Gastroesophageal sphincter (tissue), 4 donors: Measurements from ENCODE around the gene RNPS1. TPM values are rescaled to one million over a fixed set of nuclear protein-coding genes. Genes with fewer than 3 reads are reported as not detected.
"Not testable (repeated sequence)": the region's sequence is repeated elsewhere in the genome, so short reads cannot be mapped to it uniquely, and the experiment has no call there.

Source experiments
- ATAC-seq: fragments of 150-250 bp; one replicate; pipeline ENCODE4 v1.9.1; 2016; ENCODE audit warnings: mild to moderate bottlenecking, moderate library complexity
- H3K27ac ChIP-seq, 4 donors: fragments of 200-600 bp; sonication (generic) in 3 of 4; 1 replicate in 3 of 4; 2 replicates in 1 of 4; pipeline ENCODE4 v1.5.1; 2016 to 2019
- H3K27me3 ChIP-seq: fragments of 200-600 bp; sonication (generic); one replicate; pipeline ENCODE4 v1.5.1; 2019
- H3K36me3 ChIP-seq, 2 donors: fragments of 200-600 bp; sonication (generic); one replicate each; pipeline ENCODE4 v1.5.1; 2019; ENCODE audit warnings: control low read depth in 1 of 2
- H3K4me1 ChIP-seq, 3 donors: fragments of 200-600 bp; sonication (generic); 1 replicate in 2 of 3; 2 replicates in 1 of 3; pipeline ENCODE4 v1.5.1; 2016 to 2019; ENCODE audit warnings: control low read depth in 2 of 3
- H3K4me3 ChIP-seq, 2 donors: fragments of 200-600 bp; sonication (generic); one replicate each; pipeline ENCODE4 v1.5.1; 2019; ENCODE audit warnings: mild to moderate bottlenecking in 1 of 2, moderate library complexity in 1 of 2
- H3K9me3 ChIP-seq, 3 donors: fragments of 200-600 bp; sonication (generic); one replicate each; pipeline ENCODE4 v1.5.1; 2017 to 2019; ENCODE audit warnings: control low read depth in 2 of 3
- CTCF ChIP-seq, 4 experiments: fragments of 200-600 bp in 2 of 4; fragments of 450-650 bp in 2 of 4; sonication (generic) in 1 of 4; IDR thresholded peaks; one replicate each; pipeline ENCODE4 v1.5.1; 2017 to 2019; ENCODE audit warnings: antibody characterized with exemption in 4 of 4, mild to moderate bottlenecking in 2 of 4, moderate library complexity in 2 of 4
- EP300 ChIP-seq: sonication (generic); formaldehyde crosslinking; IDR thresholded peaks from one replicate; pipeline ENCODE4 v1.6.1; 2017; ENCODE audit warnings: antibody characterized with exemption, mild to moderate bottlenecking
- POLR2A ChIP-seq, 2 donors: fragments of 450-650 bp; IDR thresholded peaks; one replicate each; pipeline ENCODE4 v1.6.1; 2017; ENCODE audit warnings: antibody characterized with exemption in 2 of 2, mild to moderate bottlenecking in 2 of 2, moderate library complexity in 1 of 2
- POLR2AphosphoS5 ChIP-seq: sonication (generic); formaldehyde crosslinking; IDR thresholded peaks from one replicate; pipeline ENCODE4 v1.6.1; 2017; ENCODE audit warnings: antibody characterized with exemption
- WGBS, 2 donors: methylation state at CpG; one replicate each; pipeline ENCODE4 v1.1.5; 2018; ENCODE audit warnings: low coverage in 1 of 2; 5-methylcytosine and 5-hydroxymethylcytosine counted together
- total RNA-seq, 4 donors: library from RNA; depleted of rRNA; stranded (reverse); fragments of >200 nt; gene quantifications; one replicate each; pipeline ENCODE4 v1.1.0, GENCODE V29; 2016

Gene RNPS1
- total RNA-seq, 4 donors from 2014 or later, result 117 to 171 (median 128) TPM

- no peak for ATAC-seq
- Histone ChIP-seq H3K4me1 (peaks cover 0 to 12% (median 0%) of the 10 kb centered on the region in 3 donors), H3K4me3 (no peak overlapping the region), H3K27me3 (no peaks in the 10 kb centered on the region), H3K36me3 (peaks cover 0 to 76% of the 10 kb centered on the region in 2 donors), H3K9me3 (no peaks in the 10 kb centered on the region), H3K27ac (no peak overlapping the region)
- WGBS, 2 donors, result 60% methylated on average over 2 of the region's 17 CpGs; no CpG with 5 or more reads in 1 of the 2 donors
- TF ChIP-seq CTCF (IDR thresholded peaks at IDR 0.05), result no peak
- TF ChIP-seq POLR2AphosphoS5, result no peak
- TF ChIP-seq EP300, result no peak
- TF ChIP-seq POLR2A (IDR thresholded peaks at IDR 0.05), result no peak
Observed at GRCh38 chr16:2244301-2244700, 23.6 kb downstream of the RNPS1 start.

GRCh38 chr16:2243781-2244180 is 24.1 kb downstream of the RNPS1 start:
- no peak for ATAC-seq
- Histone ChIP-seq H3K27ac (no peak overlapping the region), H3K4me1 (peaks cover 0 to 7% (median 0%) of the 10 kb centered on the region in 3 donors), H3K9me3 (no peaks in the 10 kb centered on the region), H3K27me3 (no peaks in the 10 kb centered on the region), H3K36me3 (peaks cover 0 to 76% of the 10 kb centered on the region in 2 donors), H3K4me3 (no peak overlapping the region)
- 87 to 90% methylated on average over 3 of the region's 11 CpGs for WGBS, 2 donors
- TF ChIP-seq POLR2A (IDR thresholded peaks at IDR 0.05) (no peak), EP300 (no peak), CTCF (IDR thresholded peaks at IDR 0.05) (no peak), POLR2AphosphoS5 (no peak)

- 100% methylated on average over 9 of the region's 19 CpGs; no CpG with 5 or more reads in 1 of the 2 donors for WGBS, 2 donors
- Histone ChIP-seq H3K36me3 (peaks cover 0 to 76% of the 10 kb centered on the region in 2 donors), H3K9me3 (no peaks in the 10 kb centered on the region), H3K4me3 (no peak overlapping the region), H3K4me1 (peaks cover 0 to 4% (median 0%) of the 10 kb centered on the region in 3 donors), H3K27ac (no peak overlapping the region), H3K27me3 (peaks cover 3% of the 10 kb centered on the region)
- TF ChIP-seq CTCF (IDR thresholded peaks at IDR 0.05) (no peak), EP300 (no peak), POLR2A (IDR thresholded peaks at IDR 0.05) (no peak), POLR2AphosphoS5 (no peak)
- no peak for ATAC-seq
Observed at GRCh38 chr16:2243031-2243528, 24.8 kb downstream of the RNPS1 start.

- ATAC-seq, result no peak
- WGBS, 2 donors, result 67 to 75% methylated on average over 3 to 7 of the region's 11 CpGs
- Histone ChIP-seq H3K27me3 (peaks cover 8% of the 10 kb centered on the region), H3K9me3 (no peaks in the 10 kb centered on the region), H3K36me3 (peaks cover 0 to 76% of the 10 kb centered on the region in 2 donors), H3K4me1 (peaks cover 0 to 8% (median under 1%) of the 10 kb centered on the region in 3 donors), H3K27ac (no peak overlapping the region), H3K4me3 (no peak overlapping the region)
- TF ChIP-seq POLR2AphosphoS5 (no peak), EP300 (no peak), POLR2A (IDR thresholded peaks at IDR 0.05) (no peak), CTCF (IDR thresholded peaks at IDR 0.05) (no peak)
Observed at GRCh38 chr16:2242598-2242997, 25.3 kb downstream of the RNPS1 start.

- WGBS, 2 donors, result 61 to 82% methylated on average over 6 to 9 of the region's 9 CpGs
- not testable (repeated sequence) for H3K27ac ChIP-seq, H3K9me3 ChIP-seq, ATAC-seq, H3K4me3 ChIP-seq
- Histone ChIP-seq H3K27me3 (peaks cover 31% of the 10 kb centered on the region), H3K4me1 (peaks cover 6 to 28% (median 17%) of the 10 kb centered on the region in 3 donors), H3K36me3 (peaks cover 0 to 64% of the 10 kb centered on the region in 2 donors)
Observed at GRCh38 chr16:2240331-2240730, 27.6 kb downstream of the RNPS1 start.
